ENCODE measurements around the gene CARMIL3. TPM values are rescaled to one million over a fixed set of nuclear protein-coding genes. Genes with fewer than 3 reads are reported as not detected.
A peak's percentile ranks its signal among the peaks of the same experiment; 100 is the strongest.

CARMIL3 gene
- total RNA-seq, 4 donors from 2014 or later, result 0.63 to 1.3 (median 0.99) TPM

DNA sequence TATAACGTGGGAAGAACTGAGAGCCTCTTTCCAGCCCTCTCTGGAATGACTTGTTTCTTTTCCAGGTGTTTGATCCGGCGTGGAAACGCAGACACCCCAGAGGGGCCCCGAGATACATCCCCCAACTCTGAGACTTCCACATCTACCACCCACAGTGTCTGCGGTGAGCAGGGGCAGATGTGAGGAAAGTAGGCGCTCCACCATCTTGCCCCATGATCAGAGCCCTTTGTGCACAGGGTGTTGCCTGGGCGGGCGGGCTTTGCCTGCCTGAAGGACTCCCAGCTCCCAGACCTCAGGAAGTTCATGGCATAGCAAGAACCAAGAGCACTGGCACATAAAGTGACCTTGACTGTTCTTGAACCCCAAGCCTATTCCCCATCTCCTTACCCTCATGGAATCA, 2.8 kb downstream of the CARMIL3 start:
- Histone ChIP-seq H3K4me1 (peaks cover 8 to 14% of the 10 kb centered on the region in 2 donors), H3K27ac (no peak overlapping the region), H3K36me3 (no peaks in the 10 kb centered on the region), H3K27me3 (no peaks in the 10 kb centered on the region), H3K9me3 (no peaks in the 10 kb centered on the region), H3K4me3 (replicated peaks in 1 of 3) (no peak overlapping the region)
- TF ChIP-seq POLR2A (IDR thresholded peaks at IDR 0.05), result no peak
- no peak for DNase-seq
- 92 to 95% methylated on average over 9 of the region's 9 CpGs for WGBS, 2 donors
- intact Hi-C loops (cut with DNase I), result loop anchor here (5.0 kb wide), 1 partner anchor 53 kb away; no protein-coding TSS in a partner anchor

DNA sequence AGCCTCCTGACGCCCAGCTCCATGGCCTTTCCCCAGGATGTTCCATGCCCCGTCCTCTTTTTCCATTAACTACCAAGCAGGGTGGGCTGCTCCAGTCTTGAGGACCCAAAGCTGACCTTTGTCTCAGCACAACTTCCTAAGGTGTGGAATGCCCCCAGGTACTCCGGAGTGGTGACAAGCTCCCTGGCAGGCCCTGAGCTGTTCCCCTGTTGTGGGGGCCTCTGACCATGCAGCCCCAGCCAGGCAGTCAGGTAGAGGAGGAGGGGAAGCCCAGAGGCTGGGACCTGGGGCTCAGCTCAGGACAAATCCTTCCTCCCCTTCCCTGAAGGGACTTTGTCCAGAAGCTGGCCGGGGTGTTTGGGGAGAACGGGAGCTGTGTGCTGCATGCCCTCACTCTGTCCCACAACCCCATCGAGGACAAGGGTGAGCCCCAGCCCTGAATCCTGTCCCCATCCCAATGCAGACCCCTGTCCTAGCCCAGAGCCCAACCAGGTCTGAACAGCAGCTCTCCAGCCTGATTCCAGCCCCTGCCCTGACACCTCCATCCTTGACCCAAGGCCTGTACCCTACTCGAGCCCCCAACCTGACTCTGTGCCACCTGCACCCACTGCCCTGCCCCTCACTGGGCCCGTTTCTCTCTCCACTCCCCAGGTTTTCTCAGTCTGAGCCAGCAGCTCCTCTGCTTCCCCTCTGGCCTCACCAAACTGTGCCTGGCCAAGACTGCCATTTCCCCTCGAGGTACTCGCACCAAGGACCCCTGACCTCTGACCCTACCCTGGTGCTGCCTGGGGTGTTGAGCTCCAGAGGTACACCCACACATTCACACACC, 4.4 kb downstream of the CARMIL3 start:
- intact Hi-C loops (cut with DNase I), result loop anchor here (5.0 kb wide), 1 partner anchor 51 kb away; no protein-coding TSS in a partner anchor
- Histone ChIP-seq H3K27ac (no peak overlapping the region), H3K36me3 (no peaks in the 10 kb centered on the region), H3K9me3 (no peaks in the 10 kb centered on the region), H3K27me3 (no peaks in the 10 kb centered on the region), H3K4me1 (peaks cover 8 to 14% of the 10 kb centered on the region in 2 donors), H3K4me3 (replicated peaks in 1 of 3) (no peak overlapping the region)
- no peak for DNase-seq
- TF ChIP-seq, protein P1, sequence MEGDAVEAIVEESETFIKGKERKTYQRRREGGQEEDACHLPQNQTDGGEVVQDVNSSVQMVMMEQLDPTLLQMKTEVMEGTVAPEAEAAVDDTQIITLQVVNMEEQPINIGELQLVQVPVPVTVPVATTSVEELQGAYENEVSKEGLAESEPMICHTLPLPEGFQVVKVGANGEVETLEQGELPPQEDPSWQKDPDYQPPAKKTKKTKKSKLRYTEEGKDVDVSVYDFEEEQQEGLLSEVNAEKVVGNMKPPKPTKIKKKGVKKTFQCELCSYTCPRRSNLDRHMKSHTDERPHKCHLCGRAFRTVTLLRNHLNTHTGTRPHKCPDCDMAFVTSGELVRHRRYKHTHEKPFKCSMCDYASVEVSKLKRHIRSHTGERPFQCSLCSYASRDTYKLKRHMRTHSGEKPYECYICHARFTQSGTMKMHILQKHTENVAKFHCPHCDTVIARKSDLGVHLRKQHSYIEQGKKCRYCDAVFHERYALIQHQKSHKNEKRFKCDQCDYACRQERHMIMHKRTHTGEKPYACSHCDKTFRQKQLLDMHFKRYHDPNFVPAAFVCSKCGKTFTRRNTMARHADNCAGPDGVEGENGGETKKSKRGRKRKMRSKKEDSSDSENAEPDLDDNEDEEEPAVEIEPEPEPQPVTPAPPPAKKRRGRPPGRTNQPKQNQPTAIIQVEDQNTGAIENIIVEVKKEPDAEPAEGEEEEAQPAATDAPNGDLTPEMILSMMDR (IDR thresholded peaks at IDR 0.05), result no peak
- TF ChIP-seq POLR2A (IDR thresholded peaks at IDR 0.05), result no peak
- WGBS, 2 donors, result 79 to 85% methylated on average over 7 to 10 of the region's 10 CpGs

DNA sequence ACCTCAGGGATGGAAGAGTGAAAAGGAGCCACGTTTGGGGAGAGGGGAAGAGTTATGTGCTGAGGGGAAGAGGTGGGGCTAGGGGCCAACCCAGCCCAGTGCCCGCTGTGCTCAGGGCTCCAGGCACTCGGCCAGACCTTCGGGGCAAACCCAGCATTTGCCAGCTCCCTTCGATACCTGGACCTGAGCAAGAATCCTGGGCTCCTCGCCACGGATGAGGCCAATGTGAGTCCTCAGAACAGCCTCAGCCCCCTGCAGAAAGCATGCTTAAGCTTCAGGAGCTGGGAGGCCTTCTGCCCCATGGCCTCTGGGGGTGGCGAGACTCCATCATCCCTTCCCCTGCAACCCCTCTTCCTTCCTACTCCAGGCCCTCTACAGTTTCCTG, 5.0 kb downstream of the CARMIL3 start:
- no peak overlapping the region for H3K27ac ChIP-seq
- WGBS, 2 donors, result 67 to 80% methylated on average over 2 to 8 of the region's 8 CpGs
- no peak for DNase-seq
- no peaks in the 10 kb centered on the region for H3K36me3 ChIP-seq
- no peaks in the 10 kb centered on the region for H3K27me3 ChIP-seq
- no peaks in the 10 kb centered on the region for H3K9me3 ChIP-seq
- intact Hi-C loops (cut with DNase I), result loop anchor here (5.0 kb wide), 1 partner anchor 51 kb away; no protein-coding TSS in a partner anchor
- TF ChIP-seq, protein P1 (IDR thresholded peaks at IDR 0.05), result no peak
- no peak for TF ChIP-seq POLR2A (IDR thresholded peaks at IDR 0.05)
- peaks cover 4 to 9% of the 10 kb centered on the region in 2 donors for H3K4me1 ChIP-seq
- H3K4me3 ChIP-seq (replicated peaks in 1 of 3), result no peak overlapping the region

DNA sequence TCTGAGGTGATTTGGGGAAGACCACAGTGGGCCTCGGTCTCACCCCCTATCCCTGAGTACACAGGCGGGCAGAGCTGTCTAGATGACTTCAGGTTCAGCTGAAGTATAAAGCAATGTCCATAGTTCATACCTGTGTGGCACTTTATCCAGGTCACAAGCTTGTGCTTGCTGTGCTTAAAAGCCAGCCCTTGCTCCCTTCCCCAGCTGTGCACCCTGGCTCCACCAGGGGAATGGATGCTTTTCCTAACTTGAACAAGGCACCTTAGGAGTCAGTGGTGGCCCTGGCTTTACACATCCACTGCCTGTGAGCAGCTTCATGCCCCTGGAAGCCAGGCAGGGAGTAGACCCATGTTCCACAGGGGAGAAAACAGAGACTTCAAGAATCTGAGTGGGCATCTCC, 5.5 kb downstream of the CARMIL3 start:
- TF ChIP-seq POLR2A (IDR thresholded peaks at IDR 0.05), result no peak
- TF ChIP-seq, protein P1 (IDR thresholded peaks at IDR 0.05), result no peak
- Histone ChIP-seq H3K36me3 (no peaks in the 10 kb centered on the region), H3K27ac (no peak overlapping the region), H3K27me3 (no peaks in the 10 kb centered on the region), H3K9me3 (no peaks in the 10 kb centered on the region), H3K4me3 (replicated peaks in 1 of 3) (no peak overlapping the region), H3K4me1 (peaks cover under 1 to 6% of the 10 kb centered on the region in 2 donors)
- WGBS, 2 donors, result 91% methylated on average over 2 of the region's 2 CpGs
- no peak for DNase-seq
- intact Hi-C loops (cut with DNase I), result loop anchor here (5.0 kb wide), 1 partner anchor 50 kb away; no protein-coding TSS in a partner anchor

DNA sequence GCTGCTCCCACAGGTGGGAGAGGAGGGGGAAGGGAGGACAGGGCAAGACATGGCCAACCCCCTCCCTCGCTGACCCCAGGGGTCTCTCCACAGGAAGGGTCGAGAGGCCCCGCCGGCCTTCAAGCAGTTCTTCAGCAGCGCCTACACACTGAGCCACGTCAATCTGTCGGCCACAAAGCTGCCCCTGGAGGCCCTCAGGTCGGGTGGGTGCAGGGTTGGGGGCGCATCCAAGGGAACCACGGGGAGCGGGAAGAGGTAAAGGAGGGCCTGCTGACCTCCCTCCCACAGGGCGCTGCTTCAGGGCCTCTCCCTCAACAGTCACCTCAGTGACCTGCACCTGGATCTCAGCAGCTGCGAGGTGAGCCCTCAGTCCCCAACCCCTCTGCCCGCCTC, 6.1 kb downstream of the CARMIL3 start:
- DNase-seq, result peak in 1 of 2 donors; percentile 18
- TF ChIP-seq, protein P1 (IDR thresholded peaks at IDR 0.05), result no peak
- TF ChIP-seq POLR2A (IDR thresholded peaks at IDR 0.05), result no peak
- Histone ChIP-seq H3K9me3 (no peaks in the 10 kb centered on the region), H3K27me3 (no peaks in the 10 kb centered on the region), H3K4me1 (no peaks in the 10 kb centered on the region), H3K4me3 (replicated peaks in 1 of 3) (no peak overlapping the region), H3K27ac (no peak overlapping the region), H3K36me3 (no peaks in the 10 kb centered on the region)
- intact Hi-C loops (cut with DNase I), result loop anchor here (2.0 to 5.0 kb wide), 2 partner anchors 33 to 49 kb away; no protein-coding TSS in a partner anchor
- 57 to 70% methylated on average over 5 to 9 of the region's 14 CpGs for WGBS, 2 donors

All from thyroid gland (tissue), 4 donors.